ENCODE results near the gene MIXL1.

Gene MIXL1

GRCh38 chr1:226210571-226211176 lies 12.8 kb upstream of the MIXL1 start:
- DNase-seq (ENCODE audit: insufficient read length, low spot score) (no peak), FAIRE-seq (no peak)
- TF ChIP-seq TAF1 (IDR thresholded peaks at IDR 0.05; ENCODE audit: low read depth, low read length) (no peak), SPI1 (IDR thresholded peaks at IDR 0.05; ENCODE audit: low read depth, low read length) (no peak), POLR2AphosphoS5 (IDR thresholded peaks at IDR 0.05; ENCODE audit: low read depth, low read length) (no peak), POU2F2 (IDR thresholded peaks at IDR 0.05; ENCODE audit: low read depth, low read length) (no peak), POLR2A (IDR thresholded peaks at IDR 0.05; ENCODE audit: low read depth, low read length) (no peak), PAX5 (IDR thresholded peaks at IDR 0.05; ENCODE audit: insufficient read depth, low read length, severe bottlenecking) (no peak)

GRCh38 chr1:226211181-226211821 lies 12.2 kb upstream of the MIXL1 start:
- no peak for FAIRE-seq

GRCh38 chr1:226212545-226212944 lies 10.9 kb upstream of the MIXL1 start:
- FAIRE-seq = no peak

More at GRCh38 chr1:226211181-226211821, 12.2 kb upstream of the MIXL1 start:
- no peak for TF ChIP-seq POU2F2 (IDR thresholded peaks at IDR 0.05; ENCODE audit: low read depth, low read length)
- no peak for TF ChIP-seq POLR2AphosphoS5 (IDR thresholded peaks at IDR 0.05; ENCODE audit: low read depth, low read length)
- TF ChIP-seq POLR2A (IDR thresholded peaks at IDR 0.05; ENCODE audit: low read depth, low read length) = no peak
- TF ChIP-seq TAF1 (IDR thresholded peaks at IDR 0.05; ENCODE audit: low read depth, low read length) = no peak
- no peak for TF ChIP-seq SPI1 (IDR thresholded peaks at IDR 0.05; ENCODE audit: low read depth, low read length)
- TF ChIP-seq PAX5 (IDR thresholded peaks at IDR 0.05; ENCODE audit: insufficient read depth, low read length, severe bottlenecking) = no peak
- no peak for DNase-seq (ENCODE audit: insufficient read length, low spot score)

GRCh38 chr1:226215239-226215638 lies 8.2 kb upstream of the MIXL1 start:
- TF ChIP-seq TAF1 (IDR thresholded peaks at IDR 0.05; ENCODE audit: low read depth, low read length) (no peak), POLR2A (IDR thresholded peaks at IDR 0.05; ENCODE audit: low read depth, low read length) (no peak), SPI1 (IDR thresholded peaks at IDR 0.05; ENCODE audit: low read depth, low read length) (no peak), POLR2AphosphoS5 (IDR thresholded peaks at IDR 0.05; ENCODE audit: low read depth, low read length) (no peak), PAX5 (IDR thresholded peaks at IDR 0.05; ENCODE audit: insufficient read depth, low read length, severe bottlenecking) (no peak), POU2F2 (IDR thresholded peaks at IDR 0.05; ENCODE audit: low read depth, low read length) (no peak)
- FAIRE-seq (no peak), DNase-seq (ENCODE audit: insufficient read length, low spot score) (no peak)

More at GRCh38 chr1:226212545-226212944, 10.9 kb upstream of the MIXL1 start:
- TF ChIP-seq TAF1 (IDR thresholded peaks at IDR 0.05; ENCODE audit: low read depth, low read length) (no peak), PAX5 (IDR thresholded peaks at IDR 0.05; ENCODE audit: insufficient read depth, low read length, severe bottlenecking) (no peak), POLR2AphosphoS5 (IDR thresholded peaks at IDR 0.05; ENCODE audit: low read depth, low read length) (no peak), POU2F2 (IDR thresholded peaks at IDR 0.05; ENCODE audit: low read depth, low read length) (no peak), POLR2A (IDR thresholded peaks at IDR 0.05; ENCODE audit: low read depth, low read length) (no peak), SPI1 (IDR thresholded peaks at IDR 0.05; ENCODE audit: low read depth, low read length) (no peak)
- no peak for DNase-seq (ENCODE audit: insufficient read length, low spot score)

GRCh38 chr1:226216056-226216455 lies 7.4 kb upstream of the MIXL1 start:
- no peak for FAIRE-seq
- DNase-seq (ENCODE audit: insufficient read length, low spot score) = no peak
- TF ChIP-seq SPI1 (IDR thresholded peaks at IDR 0.05; ENCODE audit: low read depth, low read length) = no peak
- TF ChIP-seq PAX5 (IDR thresholded peaks at IDR 0.05; ENCODE audit: insufficient read depth, low read length, severe bottlenecking) = no peak
- no peak for TF ChIP-seq POU2F2 (IDR thresholded peaks at IDR 0.05; ENCODE audit: low read depth, low read length)
- TF ChIP-seq TAF1 (IDR thresholded peaks at IDR 0.05; ENCODE audit: low read depth, low read length) = no peak

- TF ChIP-seq SPI1 (IDR thresholded peaks at IDR 0.05; ENCODE audit: low read depth, low read length) (no peak), POLR2AphosphoS5 (IDR thresholded peaks at IDR 0.05; ENCODE audit: low read depth, low read length) (no peak), PAX5 (IDR thresholded peaks at IDR 0.05; ENCODE audit: insufficient read depth, low read length, severe bottlenecking) (no peak)
- FAIRE-seq (no peak), DNase-seq (ENCODE audit: insufficient read length, low spot score) (no peak)
Measured at GRCh38 chr1:226217273-226217672, 6.2 kb upstream of the MIXL1 start.

GRCh38 chr1:226220473-226221189 lies 2.8 kb upstream of the MIXL1 start:
- TF ChIP-seq POLR2A (IDR thresholded peaks at IDR 0.05; ENCODE audit: low read depth, low read length) = no peak
- no peak for DNase-seq (ENCODE audit: insufficient read length, low spot score)
- no peak for FAIRE-seq

GRCh38 chr1:226222686-226223085 lies 778 bp upstream of the MIXL1 start:
- TF ChIP-seq POLR2AphosphoS5 (IDR thresholded peaks at IDR 0.05; ENCODE audit: low read depth, low read length) (no peak), PAX5 (IDR thresholded peaks at IDR 0.05; ENCODE audit: insufficient read depth, low read length, severe bottlenecking) (no peak), TAF1 (IDR thresholded peaks at IDR 0.05; ENCODE audit: low read depth, low read length) (no peak), POLR2A (IDR thresholded peaks at IDR 0.05; ENCODE audit: low read depth, low read length) (no peak), SPI1 (IDR thresholded peaks at IDR 0.05; ENCODE audit: low read depth, low read length) (no peak), POU2F2 (IDR thresholded peaks at IDR 0.05; ENCODE audit: low read depth, low read length) (no peak)
- DNase-seq (ENCODE audit: insufficient read length, low spot score) (no peak), FAIRE-seq (no peak)

GRCh38 chr1:226223786-226224244 lies 351 bp downstream of the MIXL1 start:
- DNase-seq (ENCODE audit: insufficient read length, low spot score) (peak; percentile 59), FAIRE-seq (peak; percentile 87)
- no peak for TF ChIP-seq POU2F2 (IDR thresholded peaks at IDR 0.05; ENCODE audit: low read depth, low read length)
- no peak for TF ChIP-seq TAF1 (IDR thresholded peaks at IDR 0.05; ENCODE audit: low read depth, low read length)
- TF ChIP-seq POLR2AphosphoS5 (IDR thresholded peaks at IDR 0.05; ENCODE audit: low read depth, low read length) = no peak
- TF ChIP-seq POLR2A (IDR thresholded peaks at IDR 0.05; ENCODE audit: low read depth, low read length) = no peak
- TF ChIP-seq SPI1 (IDR thresholded peaks at IDR 0.05; ENCODE audit: low read depth, low read length) = no peak
- no peak for TF ChIP-seq PAX5 (IDR thresholded peaks at IDR 0.05; ENCODE audit: insufficient read depth, low read length, severe bottlenecking)
